ENCODE results near the gene ULK2.

Gene ULK2

GRCh38 chr17:19759568-19760549 lies 107.9 kb downstream of the ULK2 start:
- CTCF ChIA-PET: interaction anchor here (0.7 to 19.5 kb wide), 11 partner anchors 4 to 397 kb away, joined by 3 to 315 read pairs (median 37); partner anchors contain the start of genes ALDH3A1 and B9D1

GRCh38 chr17:19757536-19758180 lies 110.1 kb downstream of the ULK2 start:
- CTCF ChIA-PET: interaction anchor here (2.0 to 19.5 kb wide), 4 partner anchors 6 to 246 kb away, joined by 4 to 315 read pairs (median 112); no protein-coding TSS in a partner anchor

More at GRCh38 chr17:19759568-19760549, 107.9 kb downstream of the ULK2 start:
- no peak for TF ChIP-seq CTCF (IDR thresholded peaks at IDR 0.05; ENCODE audit: insufficient read depth, low read length, missing control alignments)
- H3K4me3 ChIP-seq (ENCODE audit: low read depth, low read length): no peak overlapping the region
- DNase-seq (ENCODE audit: low read depth, low spot score): no peak
- POLR2A ChIA-PET: no interaction called here

GRCh38 chr17:19756546-19756945 lies 111.2 kb downstream of the ULK2 start:
- CTCF ChIA-PET: interaction anchor here (1.0 to 19.5 kb wide), 5 partner anchors 7 to 393 kb away, joined by 3 to 217 read pairs (median 4); no protein-coding TSS in a partner anchor
- no peak overlapping the region for H3K4me3 ChIP-seq (ENCODE audit: low read depth, low read length)
- no peak for DNase-seq (ENCODE audit: low read depth, low spot score)
- TF ChIP-seq CTCF (IDR thresholded peaks at IDR 0.05; ENCODE audit: insufficient read depth, low read length, missing control alignments): no peak
- POLR2A ChIA-PET: no interaction called here

More at GRCh38 chr17:19757536-19758180, 110.1 kb downstream of the ULK2 start:
- no peak for TF ChIP-seq CTCF (IDR thresholded peaks at IDR 0.05; ENCODE audit: insufficient read depth, low read length, missing control alignments)
- H3K4me3 ChIP-seq (ENCODE audit: low read depth, low read length): no peak overlapping the region
- no peak for DNase-seq (ENCODE audit: low read depth, low spot score)
- POLR2A ChIA-PET: no interaction called here

- no peak overlapping the region for H3K4me3 ChIP-seq (ENCODE audit: low read depth, low read length)
- ChIA-PET CTCF (interaction anchor here (0.9 to 19.5 kb wide), 6 partner anchors 8 to 392 kb away, joined by 3 to 217 read pairs (median 4); no protein-coding TSS in a partner anchor), POLR2A (no interaction called here)
- TF ChIP-seq CTCF (IDR thresholded peaks at IDR 0.05; ENCODE audit: insufficient read depth, low read length, missing control alignments): no peak
- DNase-seq (ENCODE audit: low read depth, low spot score): no peak
Measured at GRCh38 chr17:19755821-19756510, 111.8 kb downstream of the ULK2 start.

- ChIA-PET POLR2A (no interaction called here), CTCF (interaction anchor here (0.9 to 19.5 kb wide), 4 partner anchors 9 to 242 kb away, joined by 5 to 217 read pairs (median 6); no protein-coding TSS in a partner anchor)
- no peak for DNase-seq (ENCODE audit: low read depth, low spot score)
- H3K4me3 ChIP-seq (ENCODE audit: low read depth, low read length): no peak overlapping the region
- no peak for TF ChIP-seq CTCF (IDR thresholded peaks at IDR 0.05; ENCODE audit: insufficient read depth, low read length, missing control alignments)
Measured at GRCh38 chr17:19755392-19755791, 112.3 kb downstream of the ULK2 start.

All from AG04449 (cell line).